Skeletal muscle tissue (tissue), 4 donors: Measurements from ENCODE around the gene CDH15. TPM values are rescaled to one million over a fixed set of nuclear protein-coding genes. Genes with fewer than 3 reads are reported as not detected.

Source experiments
- H3K27ac ChIP-seq: one replicate; pipeline ENCODE4 v1.7.0; 2013; ENCODE audit warnings: mild to moderate bottlenecking, low read depth, low read length, inconsistent platforms
- H3K27me3 ChIP-seq, 3 donors: one replicate each; pipeline ENCODE4 v1.7.0; 2013; ENCODE audit warnings: low read length in 3 of 3; ENCODE audit not compliant: control insufficient read depth in 3 of 3, insufficient read depth in 3 of 3
- H3K36me3 ChIP-seq, 3 donors: one replicate each; pipeline ENCODE4 v1.7.0; 2013; ENCODE audit warnings: low read length in 3 of 3; ENCODE audit not compliant: control insufficient read depth in 3 of 3, insufficient read depth in 3 of 3
- H3K4me1 ChIP-seq, 3 donors: one replicate each; pipeline ENCODE4 v1.7.0; 2013; ENCODE audit warnings: low read length in 3 of 3, mild to moderate bottlenecking in 3 of 3; ENCODE audit not compliant: control insufficient read depth in 3 of 3, insufficient read depth in 3 of 3
- H3K4me3 ChIP-seq, 3 donors: one replicate each; pipeline ENCODE4 v1.7.0; 2013; ENCODE audit warnings: low read length in 3 of 3
- H3K9ac ChIP-seq, 3 donors: one replicate each; pipeline ENCODE4 v1.7.0; 2013; ENCODE audit warnings: low read length in 3 of 3, mild to moderate bottlenecking in 3 of 3, moderate library complexity in 2 of 3, low read depth in 1 of 3
- H3K9me3 ChIP-seq, 3 donors: one replicate each; pipeline ENCODE4 v1.7.0; 2013; ENCODE audit warnings: low read length in 3 of 3; ENCODE audit not compliant: control insufficient read depth in 3 of 3
- total RNA-seq: library from RNA; depleted of rRNA; stranded (reverse); fragments of >200 nt; gene quantifications from one replicate; pipeline ENCODE4 v1.2.3, GENCODE V29; 2014
- donor health status: Osteomylitis.

The CDH15 gene
- total RNA-seq, 1 donor from 2014 or later = 124 TPM

GRCh38 chr16:89146211-89147005 is 25.1 kb upstream of the CDH15 start:
- no peak overlapping the region for H3K27ac ChIP-seq
- H3K4me3 ChIP-seq = no peak overlapping the region
- H3K36me3 ChIP-seq = peaks cover 30 to 63% (median 40%) of the 10 kb centered on the region in 3 donors
- H3K9me3 ChIP-seq = peaks cover 0 to 4% (median 4%) of the 10 kb centered on the region in 3 donors
- no peaks in the 10 kb centered on the region for H3K4me1 ChIP-seq
- no peaks in the 10 kb centered on the region for H3K27me3 ChIP-seq
- no peak overlapping the region for H3K9ac ChIP-seq

GRCh38 chr16:89147085-89147817 is 24.3 kb upstream of the CDH15 start:
- no peaks in the 10 kb centered on the region for H3K4me1 ChIP-seq
- H3K9ac ChIP-seq = no peak overlapping the region
- H3K27ac ChIP-seq = no peak overlapping the region
- no peaks in the 10 kb centered on the region for H3K27me3 ChIP-seq
- H3K4me3 ChIP-seq = no peak overlapping the region
- peaks cover 0 to 4% (median 4%) of the 10 kb centered on the region in 3 donors for H3K9me3 ChIP-seq
- H3K36me3 ChIP-seq = peaks cover 31 to 62% (median 34%) of the 10 kb centered on the region in 3 donors

- peaks cover 0 to 4% (median 4%) of the 10 kb centered on the region in 3 donors for H3K9me3 ChIP-seq
- H3K27ac ChIP-seq = no peak overlapping the region
- H3K36me3 ChIP-seq = peaks cover 22 to 50% (median 25%) of the 10 kb centered on the region in 3 donors
- H3K4me3 ChIP-seq = no peak overlapping the region
- H3K4me1 ChIP-seq = peaks cover 0 to under 1% (median 0%) of the 10 kb centered on the region in 3 donors
- no peak overlapping the region for H3K9ac ChIP-seq
- no peaks in the 10 kb centered on the region for H3K27me3 ChIP-seq
Measured at GRCh38 chr16:89149386-89149785, 22.2 kb upstream of the CDH15 start.

DNA sequence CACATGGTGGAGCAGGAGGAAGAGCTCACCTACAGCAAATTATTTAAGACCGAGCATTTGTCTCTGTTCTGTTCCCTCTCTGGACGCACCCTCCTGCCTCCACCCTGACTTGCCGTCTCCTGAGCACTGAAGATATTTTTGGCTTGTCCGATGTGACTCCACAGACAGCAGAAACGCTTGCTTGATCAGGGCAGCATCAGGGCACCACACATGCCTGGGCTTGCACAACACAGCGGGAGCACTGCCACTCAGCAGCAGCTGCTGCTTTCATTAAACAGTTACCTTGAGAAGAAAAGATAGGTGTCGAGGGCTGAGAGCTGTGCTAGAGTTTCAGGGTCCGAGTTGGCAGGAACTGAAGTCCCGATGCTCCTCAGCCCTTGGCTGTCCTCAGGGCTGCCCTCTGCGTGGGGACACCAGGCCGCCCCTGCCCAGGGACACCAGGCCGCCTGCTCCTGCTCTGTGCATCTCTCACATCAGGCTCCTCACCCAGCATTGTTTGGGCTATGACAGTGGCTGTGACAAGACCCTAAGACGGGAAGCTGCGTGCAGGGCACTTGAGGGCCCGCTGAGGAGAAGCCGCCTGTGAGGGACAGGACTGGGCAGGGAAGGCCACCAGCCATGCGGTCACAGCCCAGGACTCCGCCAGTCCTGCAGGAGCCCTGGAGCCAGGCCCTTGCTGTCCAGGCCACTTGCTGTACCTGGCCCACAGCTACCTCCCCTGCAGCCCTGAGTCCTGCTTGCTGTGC is 21.3 kb upstream of the CDH15 start:
- H3K4me1 ChIP-seq = peaks cover 4 to 9% (median 7%) of the 10 kb centered on the region in 3 donors
- no peak overlapping the region for H3K9ac ChIP-seq
- H3K9me3 ChIP-seq = peaks cover 0 to 4% (median 4%) of the 10 kb centered on the region in 3 donors
- no peaks in the 10 kb centered on the region for H3K27me3 ChIP-seq
- peaks cover 22 to 50% (median 22%) of the 10 kb centered on the region in 3 donors for H3K36me3 ChIP-seq
- H3K4me3 ChIP-seq = no peak overlapping the region
- H3K27ac ChIP-seq = no peak overlapping the region

DNA sequence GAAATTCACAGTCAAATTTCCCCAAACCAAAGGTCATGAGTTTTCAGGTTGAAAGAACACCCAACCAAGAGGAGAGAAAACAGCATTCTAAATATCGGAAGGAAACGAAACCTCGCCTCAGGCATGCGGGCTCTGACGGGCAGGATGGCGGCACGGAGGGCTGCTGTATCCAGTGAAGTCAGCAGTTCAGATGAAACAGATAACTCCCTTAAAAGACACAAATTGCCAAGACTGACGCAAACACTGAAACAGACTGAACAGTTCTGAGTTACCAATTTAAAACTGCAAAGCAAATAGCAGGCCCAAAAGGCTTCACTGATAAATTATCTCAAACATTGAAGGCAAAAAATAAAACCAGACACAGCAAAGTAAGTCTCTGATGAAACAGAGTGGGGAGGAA is 20.6 kb upstream of the CDH15 start:
- Histone ChIP-seq H3K9me3 (peaks cover 0 to 4% (median 4%) of the 10 kb centered on the region in 3 donors), H3K4me3 (no peak overlapping the region), H3K4me1 (peaks cover 10 to 17% (median 13%) of the 10 kb centered on the region in 3 donors), H3K9ac (no peak overlapping the region), H3K27me3 (peaks cover 0 to 4% (median 0%) of the 10 kb centered on the region in 3 donors), H3K36me3 (peaks cover 17 to 43% (median 22%) of the 10 kb centered on the region in 3 donors), H3K27ac (no peak overlapping the region)

- Histone ChIP-seq H3K4me3 (no peak overlapping the region), H3K4me1 (peaks cover 21 to 31% (median 24%) of the 10 kb centered on the region in 3 donors), H3K9me3 (peaks cover 0 to 4% (median 4%) of the 10 kb centered on the region in 3 donors), H3K9ac (no peak overlapping the region), H3K36me3 (peaks cover 13 to 34% (median 15%) of the 10 kb centered on the region in 3 donors), H3K27me3 (peaks cover 0 to 10% (median 6%) of the 10 kb centered on the region in 3 donors), H3K27ac (no peak overlapping the region)
Measured at GRCh38 chr16:89152831-89153700, 18.5 kb upstream of the CDH15 start.

DNA sequence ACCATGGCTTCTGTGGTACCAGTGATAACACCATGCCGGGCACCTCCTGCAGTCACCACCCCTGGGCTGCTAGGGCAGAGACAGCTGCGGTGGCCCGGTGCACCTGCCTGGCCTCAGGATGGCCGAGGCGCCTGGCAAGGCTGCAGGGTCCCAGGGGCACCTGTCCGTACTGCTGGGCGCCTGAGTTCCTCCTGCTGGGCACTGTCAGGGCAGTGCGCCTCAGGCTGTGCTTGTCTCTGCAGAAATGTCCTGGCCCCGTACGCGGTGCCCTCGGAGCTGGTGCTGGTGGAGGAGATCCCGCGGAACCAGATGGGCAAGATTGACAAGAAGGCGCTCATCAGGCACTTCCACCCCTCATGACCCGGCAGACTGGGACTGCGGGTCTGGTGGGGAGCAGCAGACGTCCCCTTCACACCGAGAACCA is 17.7 kb upstream of the CDH15 start:
- no peak overlapping the region for H3K27ac ChIP-seq
- H3K9me3 ChIP-seq = peaks cover 0 to 4% (median 4%) of the 10 kb centered on the region in 3 donors
- H3K27me3 ChIP-seq = peaks cover 0 to 10% (median 6%) of the 10 kb centered on the region in 3 donors
- H3K4me1 ChIP-seq = peaks cover 21 to 31% (median 24%) of the 10 kb centered on the region in 3 donors
- no peak overlapping the region for H3K4me3 ChIP-seq
- peaks cover 13 to 28% (median 15%) of the 10 kb centered on the region in 3 donors for H3K36me3 ChIP-seq
- H3K9ac ChIP-seq = no peak overlapping the region

- H3K4me3 ChIP-seq = no peak overlapping the region
- no peak overlapping the region for H3K9ac ChIP-seq
Measured at GRCh38 chr16:89154390-89155183, 17.0 kb upstream of the CDH15 start.

More at GRCh38 chr16:89154390-89155183, 17.0 kb upstream of the CDH15 start:
- peaks cover 0 to 4% (median 0%) of the 10 kb centered on the region in 3 donors for H3K9me3 ChIP-seq
- H3K27ac ChIP-seq = no peak overlapping the region
- H3K4me1 ChIP-seq = peaks cover 21 to 31% (median 24%) of the 10 kb centered on the region in 3 donors
- H3K27me3 ChIP-seq = peaks cover under 1 to 14% (median 8%) of the 10 kb centered on the region in 3 donors
- peaks cover 8 to 22% (median 10%) of the 10 kb centered on the region in 3 donors for H3K36me3 ChIP-seq
